HG02610 (cell line): Measurements from ENCODE around the gene RASGEF1C.

ENCODE experiments used
- ATAC-seq: cut with Tn5 transposase; IDR thresholded peaks from one replicate; pipeline ENCODE4 v1.9.1; 2021; ENCODE audit warnings: mild to moderate bottlenecking, moderate library complexity; ENCODE audit not compliant: unreplicated experiment

Gene RASGEF1C

DNA sequence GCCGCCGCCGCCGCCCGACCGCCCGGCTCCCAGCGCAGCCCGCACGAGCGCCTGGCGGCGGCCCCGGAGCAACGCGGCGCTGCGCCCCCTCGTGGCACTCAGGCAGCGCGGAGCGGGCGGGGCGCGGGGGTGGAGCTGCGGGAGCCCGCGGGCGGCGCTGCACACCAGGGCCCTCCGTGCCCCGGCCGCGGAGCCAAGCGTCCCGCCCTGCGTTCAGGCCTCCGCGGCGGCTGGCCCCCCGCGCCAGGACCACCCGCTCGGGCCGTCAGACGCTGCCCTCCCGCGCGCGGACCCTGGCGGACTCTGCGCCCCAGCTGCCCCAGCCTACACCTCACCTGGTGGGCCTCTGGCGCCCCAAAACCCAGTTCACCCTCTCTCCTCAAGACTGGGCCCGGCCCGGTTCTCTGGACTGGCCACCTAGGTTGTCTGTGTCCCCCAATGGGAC, at the start of gene RASGEF1C:
Gene RASGEF1C, minus strand, starts transcription at position 75 of the 445 bp plus-strand sequence. CDS start 71,159 bp downstream, outside the sequence.
- ATAC-seq: peak; percentile 68

DNA sequence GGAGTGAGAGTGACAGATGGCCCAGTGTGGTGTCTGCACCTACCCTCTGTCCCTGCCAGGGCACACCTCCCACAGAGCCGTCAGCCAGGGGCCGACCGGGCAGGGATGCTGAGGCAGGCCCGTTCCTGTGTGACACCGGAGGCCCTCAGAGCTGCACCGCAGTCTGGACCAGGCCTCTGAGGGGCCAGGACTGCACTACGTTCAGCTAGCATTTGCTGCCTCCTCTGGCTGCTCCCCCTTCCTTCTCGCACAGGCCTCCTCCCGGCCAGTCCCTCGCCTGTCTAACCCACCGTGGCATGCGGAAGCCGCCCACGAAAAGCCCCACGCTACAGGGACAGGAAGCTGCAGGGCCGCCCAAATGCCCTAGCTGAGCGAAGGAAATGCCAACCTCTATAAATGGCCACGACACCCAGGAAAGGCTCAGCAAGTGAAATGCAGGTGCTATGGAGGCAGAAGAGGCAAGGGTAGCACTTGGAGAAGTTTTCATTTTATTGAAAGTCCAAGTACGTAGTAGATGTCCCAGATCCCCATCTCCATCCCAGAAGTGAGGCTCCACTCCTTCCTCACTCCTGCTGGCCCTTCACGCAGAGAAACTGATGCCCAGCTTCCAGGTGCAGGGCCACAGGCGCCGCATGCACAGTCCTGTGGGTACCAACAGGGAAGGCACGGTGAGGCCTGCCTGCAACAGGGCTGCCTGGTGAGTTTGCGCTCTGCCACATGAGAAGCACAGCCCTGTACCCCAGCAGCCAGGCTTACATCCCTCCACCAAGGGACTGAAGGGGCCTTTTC, 44.2 kb upstream of the RASGEF1C start:
- ATAC-seq: no peak

DNA sequence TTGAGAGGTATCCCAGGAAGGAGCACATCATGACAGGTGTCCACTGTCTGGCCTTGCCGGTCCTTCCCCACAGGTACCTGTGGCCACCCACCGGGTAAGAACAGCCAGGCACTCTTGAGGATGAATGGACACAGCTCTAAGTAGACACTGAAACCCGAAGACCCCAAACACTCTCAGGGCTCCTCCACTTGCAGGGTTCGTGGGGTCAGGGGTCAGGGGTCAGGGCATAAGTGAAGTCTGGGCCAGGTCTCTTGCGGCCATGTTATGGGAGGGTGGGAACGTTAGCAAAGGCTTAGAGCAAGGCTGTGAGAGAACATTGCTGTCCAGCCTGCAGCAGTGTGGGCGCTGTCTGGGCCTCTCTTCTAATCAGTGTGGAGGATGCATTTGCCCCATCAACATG, 42.9 kb upstream of the RASGEF1C start:
- no peak for ATAC-seq

DNA sequence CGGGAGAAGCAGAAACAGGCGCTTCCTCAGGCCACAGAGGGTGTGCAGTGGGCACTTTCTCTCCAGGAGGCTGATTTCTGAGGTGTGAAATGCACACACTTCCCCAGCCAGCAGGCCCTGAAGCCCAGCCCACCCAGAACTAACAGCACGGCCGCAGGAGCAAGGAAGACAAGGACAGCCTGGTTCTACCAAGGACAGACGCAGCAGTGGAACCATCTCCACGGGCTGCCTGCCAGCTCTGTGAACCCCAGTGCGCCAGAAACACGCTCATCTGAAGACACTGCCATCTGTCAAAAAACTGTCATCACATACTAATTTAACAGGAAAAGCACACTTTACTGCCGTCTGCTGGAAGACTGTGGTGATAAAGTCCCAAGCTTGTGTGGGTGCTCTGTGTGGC, 42.1 kb upstream of the RASGEF1C start:
- no peak for ATAC-seq

DNA sequence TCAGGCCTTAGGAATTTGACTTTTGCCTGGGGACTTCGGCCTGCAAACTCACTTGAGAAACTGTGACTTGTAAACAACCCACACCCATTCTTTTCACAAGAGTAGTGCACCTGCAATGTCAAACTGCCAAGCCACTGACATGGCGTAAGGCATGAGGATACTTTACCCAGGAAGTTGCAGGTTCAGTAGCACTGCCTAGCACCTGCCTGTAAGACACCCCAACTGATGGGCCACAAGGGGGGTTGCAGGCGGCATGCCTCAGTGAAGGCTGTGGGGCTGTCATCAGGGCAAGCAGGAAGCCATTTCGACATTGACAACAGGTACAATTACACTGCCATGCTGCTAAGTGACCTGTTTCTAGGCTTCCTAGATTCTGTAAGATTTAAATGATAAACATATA, 41.3 kb upstream of the RASGEF1C start:
- no peak for ATAC-seq

DNA sequence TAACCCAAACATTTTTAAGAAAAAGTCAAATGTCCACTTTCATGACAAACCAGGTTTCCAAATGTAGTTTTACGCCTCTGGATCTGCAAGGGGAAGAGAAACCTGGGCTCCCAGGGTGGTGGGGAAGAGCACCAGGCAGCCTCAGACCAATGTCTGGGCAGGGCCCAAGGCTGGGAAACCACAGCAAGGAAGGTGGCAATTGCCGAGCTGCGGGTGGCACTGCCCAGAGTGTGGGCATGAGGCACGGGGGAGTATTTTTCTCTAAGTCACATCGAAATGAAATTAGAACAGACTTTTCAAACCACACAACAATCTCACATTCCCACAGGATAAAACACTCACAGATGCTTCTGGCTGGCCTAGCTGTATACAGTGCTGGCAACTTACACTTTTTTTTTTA, 32.6 kb upstream of the RASGEF1C start:
- no peak for ATAC-seq

DNA sequence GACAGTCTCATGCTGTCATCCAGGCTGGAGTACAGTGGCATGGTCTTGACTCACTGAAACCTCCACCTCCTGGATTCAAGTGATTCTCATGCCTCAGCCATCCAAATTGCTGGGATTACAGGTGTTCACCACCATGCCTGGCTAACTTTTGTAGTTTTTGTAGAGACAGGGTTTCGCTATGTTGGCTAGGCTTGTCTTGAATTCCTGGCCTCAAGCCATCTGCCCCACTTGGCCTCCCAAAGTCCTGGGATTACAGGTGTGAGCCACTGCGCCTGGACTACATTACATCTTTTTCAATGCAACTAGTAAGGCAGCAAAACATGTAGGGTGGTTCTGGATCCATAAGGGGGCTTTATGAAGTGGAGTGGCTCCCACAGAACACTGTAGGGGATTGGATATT, 29.6 kb upstream of the RASGEF1C start:
- no peak for ATAC-seq

DNA sequence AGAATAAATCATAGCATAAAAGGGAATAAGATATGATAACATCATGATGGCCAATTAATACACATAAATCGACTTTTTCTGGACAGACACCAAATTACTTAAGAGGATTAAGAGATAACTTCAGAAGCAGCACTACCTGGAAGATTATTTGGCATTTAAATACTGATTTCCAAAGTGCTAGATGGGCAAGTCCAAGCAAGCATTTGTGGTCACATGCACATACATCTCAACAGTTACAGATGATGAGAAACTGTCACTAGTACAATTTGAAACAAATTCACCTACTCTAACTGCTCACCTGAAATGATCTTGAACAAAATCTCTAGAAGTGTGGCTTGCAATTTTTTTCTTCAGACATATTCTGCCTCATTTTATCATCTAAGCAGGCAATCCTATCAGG, 26.8 kb upstream of the RASGEF1C start:
- no peak for ATAC-seq

DNA sequence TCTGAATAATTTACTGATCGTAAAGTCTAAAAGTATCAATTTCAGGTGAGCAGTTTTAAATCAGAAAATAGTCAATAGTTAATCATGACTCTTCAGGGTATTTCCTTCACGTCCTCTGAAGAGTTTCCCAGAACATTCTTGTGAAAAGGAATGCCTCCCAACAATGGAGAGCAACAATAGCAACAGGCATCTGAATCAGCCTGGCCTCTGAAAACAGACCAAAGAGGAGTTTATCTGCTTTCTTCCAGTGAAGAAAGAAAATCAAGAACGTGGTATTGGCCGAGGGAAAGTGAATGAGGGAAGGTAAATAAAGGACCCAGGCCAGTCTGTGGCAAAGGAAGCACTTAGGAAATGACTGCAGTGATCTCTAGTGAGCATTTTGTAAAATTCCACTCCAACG, 26.1 kb upstream of the RASGEF1C start:
- ATAC-seq: no peak

DNA sequence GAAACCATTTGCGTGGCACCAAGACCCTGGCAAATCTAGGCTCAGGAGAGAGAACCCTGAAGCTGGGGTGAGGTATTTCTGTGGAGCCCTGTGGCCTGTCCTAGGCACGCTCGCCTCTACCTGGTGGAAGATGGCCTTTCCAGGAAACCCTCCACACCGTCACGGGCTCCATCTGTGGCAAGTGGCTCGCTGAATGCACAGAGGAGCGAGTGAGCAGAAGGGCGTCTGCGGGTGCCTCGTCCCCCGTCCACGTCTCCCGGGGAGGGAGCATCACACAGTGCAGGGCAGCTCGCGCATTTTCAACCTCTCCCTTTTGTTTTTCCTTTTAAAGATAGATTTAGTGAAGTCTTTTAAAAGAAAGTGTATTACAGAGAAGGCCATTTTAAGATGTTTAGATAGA, 25.3 kb upstream of the RASGEF1C start:
- ATAC-seq: no peak

DNA sequence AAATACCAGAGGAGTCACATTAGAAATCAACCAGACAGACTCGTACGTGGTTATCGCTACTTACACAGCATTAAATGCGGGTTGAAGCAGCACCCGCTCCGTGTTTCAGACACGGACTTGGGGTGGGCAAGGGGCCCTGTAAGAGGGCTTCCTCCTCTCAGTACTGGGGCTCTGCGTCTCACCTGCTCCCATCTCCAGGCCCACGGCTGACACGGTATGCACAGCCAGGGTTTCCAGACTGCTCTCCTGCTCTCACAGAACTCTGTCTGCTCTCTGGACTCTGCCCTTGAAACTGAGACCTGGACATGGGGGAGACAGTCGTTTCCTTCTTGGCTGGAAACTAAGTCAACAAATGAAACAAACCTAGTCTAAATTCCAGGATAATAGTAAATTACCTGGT, 24.7 kb upstream of the RASGEF1C start:
- ATAC-seq: no peak

DNA sequence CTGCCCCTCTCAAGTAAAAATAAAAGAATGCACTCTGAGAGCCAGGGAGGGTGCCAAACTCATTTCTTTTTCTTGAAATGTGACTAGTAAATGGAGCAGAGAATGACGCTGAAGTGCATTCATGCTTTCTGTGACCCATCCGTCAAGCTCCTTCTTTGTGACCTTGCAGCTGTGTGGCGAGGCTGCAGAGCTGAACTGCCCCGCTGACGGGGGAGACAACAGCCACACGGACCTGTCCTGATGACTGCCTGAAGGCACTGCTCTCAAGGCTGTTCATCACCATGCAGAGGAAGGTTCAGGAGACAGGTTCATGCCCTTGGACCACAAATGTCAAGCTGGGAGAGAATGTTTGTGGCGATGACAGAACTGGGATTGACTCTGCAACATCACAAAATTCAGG, 21.0 kb upstream of the RASGEF1C start:
- ATAC-seq: no peak

DNA sequence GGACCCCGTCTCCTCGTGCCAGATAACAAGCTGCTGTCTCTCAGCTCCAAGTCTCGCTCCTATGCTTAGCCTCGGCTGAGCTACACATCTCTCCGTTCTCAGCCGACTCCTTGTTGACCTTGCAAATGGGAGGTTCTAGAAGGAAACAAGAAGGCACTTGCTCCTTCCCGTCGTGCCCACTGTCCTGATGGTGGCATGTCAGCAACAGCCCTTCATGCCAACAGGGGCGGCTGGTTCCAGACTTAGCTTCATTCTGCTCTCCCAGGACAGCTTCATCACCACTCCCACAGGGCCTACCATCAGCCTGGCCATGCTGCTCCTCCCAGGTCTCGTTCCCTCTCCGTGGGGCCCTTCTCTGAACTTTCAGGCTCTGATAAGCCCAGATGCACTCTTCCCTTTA, 13.0 kb upstream of the RASGEF1C start:
- no peak for ATAC-seq

DNA sequence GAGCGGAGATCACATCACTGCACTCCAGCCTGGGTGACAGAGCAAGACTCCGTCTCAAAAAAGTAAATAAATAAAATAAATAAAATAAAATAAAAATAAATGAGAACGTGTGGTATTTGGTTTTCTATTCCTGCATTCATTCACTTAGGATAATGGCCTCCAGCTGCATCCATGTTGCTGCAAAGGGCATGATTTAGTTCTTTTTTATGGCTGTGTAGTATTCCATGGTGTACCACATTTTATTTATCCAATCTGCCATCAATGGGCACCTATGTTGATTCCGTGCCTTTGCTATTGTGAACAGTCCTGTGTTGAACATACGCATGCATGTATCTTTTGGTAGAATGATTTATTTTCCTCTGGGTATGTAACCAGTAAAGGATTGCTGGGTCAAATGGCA, 8.8 kb upstream of the RASGEF1C start:
- ATAC-seq: no peak

DNA sequence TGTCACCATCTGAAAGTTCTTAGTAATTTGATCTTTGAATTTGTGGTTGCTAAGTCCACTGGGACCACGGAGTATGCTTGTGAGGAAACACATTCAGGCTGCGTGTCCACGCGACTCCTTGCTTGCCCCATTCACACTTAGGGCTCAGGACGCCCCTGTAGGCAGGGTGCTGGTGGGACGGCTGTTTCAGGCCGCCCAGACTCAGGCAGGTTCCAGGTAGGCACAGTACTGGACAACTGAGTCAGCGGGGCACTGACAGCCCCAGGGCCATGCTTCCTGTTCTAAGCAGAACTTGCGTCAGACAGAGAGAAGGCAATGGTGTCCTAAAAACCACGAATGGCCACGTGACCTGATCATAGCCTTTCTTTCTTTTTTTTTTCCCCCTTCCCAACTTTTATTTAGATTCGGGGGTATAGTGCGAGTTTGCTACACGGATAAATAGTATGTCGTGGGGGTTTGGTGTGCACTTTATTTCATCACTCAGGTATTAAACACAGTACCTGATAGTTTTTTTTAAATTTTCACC, 7.7 kb upstream of the RASGEF1C start:
- no peak for ATAC-seq

DNA sequence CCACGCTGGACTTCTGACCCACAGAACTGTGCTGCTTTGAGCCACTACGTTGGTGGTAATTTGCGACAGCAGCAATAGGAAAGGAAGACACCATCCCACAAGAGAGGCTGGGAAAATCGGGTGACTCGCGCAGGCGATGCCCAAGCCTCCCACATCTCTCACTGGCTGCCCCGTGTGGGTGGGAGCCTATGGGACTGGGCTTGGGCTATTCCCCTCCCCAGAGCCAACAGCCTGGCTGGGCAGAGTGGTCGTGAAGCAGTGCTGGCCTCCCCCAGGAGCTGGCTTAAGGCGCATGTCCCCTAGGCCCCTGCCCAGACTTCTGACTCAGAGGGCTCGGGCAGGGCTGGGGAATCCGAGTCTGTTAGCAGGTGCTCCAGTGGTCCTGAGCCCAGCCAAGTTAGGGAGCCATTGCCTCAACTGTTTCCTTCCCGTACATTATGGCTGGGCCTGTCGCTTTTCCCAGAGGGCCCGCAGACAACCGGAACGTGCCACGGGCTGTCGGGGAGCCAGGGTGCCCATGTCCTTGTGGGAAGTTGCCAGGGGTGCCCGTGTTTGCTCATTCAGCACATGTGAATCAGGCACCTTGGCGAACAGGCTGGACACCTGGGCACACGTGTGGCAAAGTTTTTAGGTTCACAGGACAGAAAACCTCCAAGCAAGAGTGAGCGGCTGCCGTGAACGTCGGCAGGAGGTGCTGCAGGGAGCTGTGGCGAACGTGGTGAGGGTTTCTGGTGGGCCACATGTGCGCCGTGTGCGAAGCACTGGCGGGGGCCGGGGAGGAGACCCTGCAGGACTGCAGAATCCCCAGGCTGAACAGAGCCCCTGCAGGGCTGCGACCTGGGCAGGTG, 7.0 kb upstream of the RASGEF1C start:
- ATAC-seq: no peak

DNA sequence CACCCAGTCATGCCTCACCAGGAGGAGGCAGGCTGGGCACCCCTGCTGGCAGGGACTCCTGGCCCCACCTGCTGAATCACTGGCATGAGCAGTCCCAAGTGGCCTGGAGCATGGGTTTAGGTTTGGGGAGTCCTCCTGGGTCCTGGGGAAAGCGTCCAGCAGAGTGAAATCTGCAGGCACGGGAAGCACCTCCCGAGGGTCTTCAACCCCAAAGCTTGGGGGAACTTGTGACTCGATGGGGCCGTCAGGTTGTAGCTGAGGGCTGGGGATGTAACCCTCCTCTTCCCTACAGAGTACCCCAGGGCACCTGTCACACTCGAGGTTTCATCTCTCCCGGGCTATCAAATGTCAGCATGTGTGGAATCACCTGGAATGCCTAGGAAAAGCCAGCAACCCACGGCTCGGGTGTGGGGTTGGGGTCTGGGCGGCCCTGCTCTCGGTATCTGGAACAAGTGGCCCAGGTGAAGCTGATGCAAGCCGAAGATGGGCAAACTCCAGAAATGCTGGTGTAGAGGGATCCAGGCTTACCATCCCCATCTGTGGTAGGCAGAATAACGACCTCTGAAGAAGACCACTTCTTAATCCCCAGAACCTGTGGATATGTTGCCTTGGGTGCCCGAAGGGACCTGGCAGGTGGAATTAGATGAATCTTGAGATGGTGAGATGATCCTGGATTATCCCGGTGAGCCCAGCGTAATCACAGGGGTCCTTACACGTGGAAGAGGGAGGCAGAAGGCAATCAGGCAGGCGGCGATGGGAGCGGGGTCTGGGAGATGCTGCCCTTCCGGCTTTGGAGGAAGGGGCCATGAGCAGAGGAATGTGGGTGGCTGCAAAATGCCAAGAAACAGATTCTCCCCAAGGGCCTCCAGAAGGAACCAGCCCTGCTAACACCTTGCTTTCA, 6.1 kb upstream of the RASGEF1C start:
- no peak for ATAC-seq

DNA sequence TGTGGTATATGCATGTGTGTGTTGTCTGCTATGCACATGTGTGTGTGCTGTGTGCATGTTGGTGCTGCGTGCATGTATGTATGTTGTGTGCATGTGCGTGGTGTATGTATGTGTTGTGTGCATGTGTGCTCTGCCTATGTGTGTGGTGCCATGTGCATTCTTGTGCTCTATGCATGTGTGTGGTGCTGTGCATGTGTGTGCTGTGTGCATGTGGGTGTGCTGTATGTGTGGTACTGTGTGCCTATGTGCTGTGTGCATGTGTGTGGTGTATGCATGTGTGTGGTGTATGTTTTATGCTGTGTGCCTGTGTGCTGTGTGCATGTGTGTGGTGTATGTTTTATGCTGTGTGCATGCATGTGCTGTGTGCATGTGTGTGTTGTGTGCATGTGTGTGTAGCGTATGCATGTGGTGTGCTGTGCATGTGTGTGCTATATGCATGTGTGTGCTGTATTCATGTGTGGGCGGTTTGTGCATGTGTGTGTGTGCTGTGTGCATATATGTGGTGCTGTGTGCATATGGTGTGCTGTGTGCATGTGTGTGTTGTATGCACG, 4.7 kb upstream of the RASGEF1C start:
- ATAC-seq: no peak

DNA sequence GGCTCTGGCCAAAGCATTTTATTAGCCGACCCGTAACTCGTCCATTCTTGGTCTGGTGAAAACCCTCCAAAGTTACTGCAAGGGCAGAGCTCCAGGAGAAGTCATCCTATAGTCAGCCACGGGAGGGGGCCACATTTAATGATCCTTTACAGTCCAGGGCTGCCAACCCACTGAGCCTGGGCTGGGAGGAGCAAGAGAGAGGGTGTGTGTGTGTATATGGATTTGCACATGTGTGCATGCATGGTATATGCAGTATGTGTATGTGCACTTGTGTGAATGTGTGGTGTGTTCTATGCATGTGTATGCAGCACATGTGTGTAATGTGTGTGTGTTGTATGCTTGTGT, 4.2 kb upstream of the RASGEF1C start:
- ATAC-seq: no peak

DNA sequence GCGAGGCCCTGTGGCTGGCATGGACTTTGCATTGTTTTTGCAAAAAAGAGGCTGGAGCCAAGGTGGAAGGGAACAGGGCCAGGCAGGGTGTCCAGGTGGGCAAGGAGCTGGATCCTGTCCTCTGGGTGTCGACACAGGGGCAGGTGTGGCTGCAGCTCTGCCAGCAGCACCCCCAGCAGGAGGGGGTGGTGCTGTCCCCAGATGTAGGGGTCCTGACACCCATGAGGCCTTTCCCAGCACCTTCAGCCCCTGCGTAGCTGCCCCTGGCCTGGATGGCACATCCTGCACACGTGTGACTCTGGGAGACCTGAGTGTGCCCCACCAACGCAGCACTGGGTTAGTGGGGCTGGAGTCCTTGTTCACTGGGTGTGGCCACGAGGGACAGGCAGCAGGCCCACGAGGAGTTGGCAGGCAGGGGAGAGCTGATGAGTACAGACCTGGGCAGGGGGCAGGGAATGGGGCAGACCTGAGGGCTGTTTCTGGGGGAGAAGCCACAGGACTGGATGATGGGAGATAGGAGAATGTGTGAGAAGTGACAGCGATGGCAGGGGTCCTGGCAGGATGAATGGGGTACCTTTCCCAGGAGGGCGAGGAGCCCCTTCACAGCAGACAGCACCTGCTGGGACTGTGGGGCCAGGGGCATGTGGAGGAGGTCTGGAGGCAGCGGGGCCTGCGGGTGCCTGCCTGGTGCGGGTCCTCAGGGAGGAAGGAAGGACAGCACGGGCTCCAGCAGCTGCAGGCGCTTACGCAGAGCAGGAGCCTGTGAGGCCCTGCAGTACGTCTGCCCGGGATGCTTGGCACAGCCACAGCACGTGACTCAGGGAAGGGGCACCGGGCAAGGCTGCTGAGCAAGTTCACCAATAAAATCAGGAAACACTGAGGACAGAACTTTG, 3.6 kb upstream of the RASGEF1C start:
- no peak for ATAC-seq
